Gastrocnemius medialis (tissue), 4 donors: Measurements from ENCODE around the gene CERS1. TPM values are rescaled to one million over a fixed set of nuclear protein-coding genes. Genes with fewer than 3 reads are reported as not detected.
"Not testable (repeated sequence)": the region's sequence is repeated elsewhere in the genome, so short reads cannot be mapped to it uniquely, and the experiment has no call there.

ENCODE experiments used
- ATAC-seq, 2 donors: fragments of 150-250 bp; one replicate each; pipeline ENCODE4 v1.9.1; 2016
- DNase-seq, 2 donors: peaks; one replicate each; pipeline ENCODE4 v3.0.0-alpha.2; 2019
- H3K27ac ChIP-seq, 4 donors: fragments of 200-600 bp; sonication (generic); 1 replicate in 1 of 4; 2 replicates in 3 of 4; pipeline ENCODE4 v1.5.1; 2016 to 2018; ENCODE audit warnings: mild to moderate bottlenecking in 2 of 4, moderate library complexity in 1 of 4
- H3K27me3 ChIP-seq, 3 donors: fragments of 200-600 bp; sonication (generic) in 2 of 3; 1 replicate in 1 of 3; 2 replicates in 2 of 3; pipeline versions ENCODE4 v1.5.1 to v1.6.0; 2016 to 2019; ENCODE audit warnings: mild to moderate bottlenecking in 1 of 3, moderate library complexity in 1 of 3
- H3K36me3 ChIP-seq, 2 donors: fragments of 200-600 bp; sonication (generic) in 1 of 2; one replicate each; pipeline ENCODE4 v1.5.1; 2017 to 2018
- H3K4me1 ChIP-seq, 2 donors: fragments of 200-600 bp; sonication (generic) in 1 of 2; one replicate each; pipeline ENCODE4 v1.5.1; 2016 to 2017; ENCODE audit warnings: mild to moderate bottlenecking in 2 of 2
- H3K4me3 ChIP-seq, 4 donors: fragments of 200-600 bp; sonication (generic) in 3 of 4; 1 replicate in 1 of 4; 2 replicates in 3 of 4; pipeline ENCODE4 v1.5.1; 2016 to 2019; ENCODE audit warnings: mild to moderate bottlenecking in 2 of 4
- H3K9me3 ChIP-seq, 3 donors: fragments of 200-600 bp; sonication (generic) in 2 of 3; 1 replicate in 1 of 3; 2 replicates in 2 of 3; pipeline ENCODE4 v1.5.1; 2016 to 2019
- POLR2A ChIP-seq, 2 donors: fragments of 450-650 bp; IDR thresholded peaks; one replicate each; pipeline ENCODE4 v1.6.1; 2017; ENCODE audit warnings: antibody characterized with exemption in 2 of 2, mild to moderate bottlenecking in 2 of 2, moderate library complexity in 2 of 2
- in situ Hi-C, 4 donors: fragments of 200-750 bp; cut with MboI; loops; one replicate each; pipeline versions ENCODE4 v1.15.0 to v1.8.0; 2017; ENCODE audit warnings: low sequenced_read_pairs in 4 of 4
- intact Hi-C: fragments of 100-400 bp; cut with DNase I; formaldehyde crosslinking; loops from one replicate; pipeline ENCODE4 v1.15.1; 2023; ENCODE audit warnings: low total_unique reads
- total RNA-seq, 4 donors: library from RNA; depleted of rRNA; stranded (reverse); fragments of >200 nt; gene quantifications; one replicate each; pipeline versions ENCODE4 v1.1.0 to v1.2.3, GENCODE V29; 2016
- TF ChIP-seq, protein P1 (sequence below), 5 experiments: fragments of 450-650 bp in 3 of 5; fragments of 200-600 bp in 2 of 5; sonication (generic) in 2 of 5; IDR thresholded peaks in 4 of 5; conservative IDR thresholded peaks in 1 of 5; 1 replicate in 4 of 5; 2 replicates in 1 of 5; pipeline ENCODE4 v1.5.1; 2016 to 2019; ENCODE audit warnings: antibody characterized with exemption in 5 of 5, mild to moderate bottlenecking in 3 of 5, moderate library complexity in 3 of 5

CERS1 gene
- total RNA-seq, 4 donors from 2014 or later, result 1.1 to 6.9 (median 3.3) TPM

- in situ Hi-C loops (no loop called here), intact Hi-C loops (no loop called here)
- no peak for DNase-seq
- TF ChIP-seq, protein P1, sequence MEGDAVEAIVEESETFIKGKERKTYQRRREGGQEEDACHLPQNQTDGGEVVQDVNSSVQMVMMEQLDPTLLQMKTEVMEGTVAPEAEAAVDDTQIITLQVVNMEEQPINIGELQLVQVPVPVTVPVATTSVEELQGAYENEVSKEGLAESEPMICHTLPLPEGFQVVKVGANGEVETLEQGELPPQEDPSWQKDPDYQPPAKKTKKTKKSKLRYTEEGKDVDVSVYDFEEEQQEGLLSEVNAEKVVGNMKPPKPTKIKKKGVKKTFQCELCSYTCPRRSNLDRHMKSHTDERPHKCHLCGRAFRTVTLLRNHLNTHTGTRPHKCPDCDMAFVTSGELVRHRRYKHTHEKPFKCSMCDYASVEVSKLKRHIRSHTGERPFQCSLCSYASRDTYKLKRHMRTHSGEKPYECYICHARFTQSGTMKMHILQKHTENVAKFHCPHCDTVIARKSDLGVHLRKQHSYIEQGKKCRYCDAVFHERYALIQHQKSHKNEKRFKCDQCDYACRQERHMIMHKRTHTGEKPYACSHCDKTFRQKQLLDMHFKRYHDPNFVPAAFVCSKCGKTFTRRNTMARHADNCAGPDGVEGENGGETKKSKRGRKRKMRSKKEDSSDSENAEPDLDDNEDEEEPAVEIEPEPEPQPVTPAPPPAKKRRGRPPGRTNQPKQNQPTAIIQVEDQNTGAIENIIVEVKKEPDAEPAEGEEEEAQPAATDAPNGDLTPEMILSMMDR (IDR thresholded peaks at IDR 0.05 in 4 of 5, conservative IDR thresholded peaks at IDR 0.05 in 1 of 5), result no peak
- no peak for TF ChIP-seq POLR2A (IDR thresholded peaks at IDR 0.05)
- Histone ChIP-seq H3K9me3 (no peaks in the 10 kb centered on the region), H3K27ac (peak overlapping the region in 2 of 4 donors; percentile 77 to 81), H3K4me3 (peak overlapping the region; percentile 88 to 99 (median 97)), H3K4me1 (peaks cover 23% of the 10 kb centered on the region in 2 donors), H3K36me3 (peaks cover 0 to 41% of the 10 kb centered on the region in 2 donors), H3K27me3 (no peaks in the 10 kb centered on the region)
- ATAC-seq, result no peak
Observed at GRCh38 chr19:18920400-18920799, 24.4 kb upstream of the CERS1 start.

- intact Hi-C loops, result loop anchor here (1.0 to 2.0 kb wide), 3 partner anchors 20 to 113 kb away; partner anchors contain the start of genes ARMC6 and SUGP2
- DNase-seq, result no peak
- in situ Hi-C loops, result no loop called here
- peak overlapping the region; percentile 88 to 99 (median 97) for H3K4me3 ChIP-seq
- no peaks in the 10 kb centered on the region for H3K27me3 ChIP-seq
- peaks cover 0 to 36% of the 10 kb centered on the region in 2 donors for H3K36me3 ChIP-seq
- H3K9me3 ChIP-seq, result no peaks in the 10 kb centered on the region
- ATAC-seq, result no peak
- no peak for TF ChIP-seq POLR2A (IDR thresholded peaks at IDR 0.05)
- TF ChIP-seq, protein P1 (IDR thresholded peaks at IDR 0.05 in 4 of 5, conservative IDR thresholded peaks at IDR 0.05 in 1 of 5), result no peak
- peak overlapping the region; percentile 77 to 83 (median 80) for H3K27ac ChIP-seq
- peaks cover 23% of the 10 kb centered on the region in 2 donors for H3K4me1 ChIP-seq
Observed at GRCh38 chr19:18919900-18920214, 23.9 kb upstream of the CERS1 start.

DNA sequence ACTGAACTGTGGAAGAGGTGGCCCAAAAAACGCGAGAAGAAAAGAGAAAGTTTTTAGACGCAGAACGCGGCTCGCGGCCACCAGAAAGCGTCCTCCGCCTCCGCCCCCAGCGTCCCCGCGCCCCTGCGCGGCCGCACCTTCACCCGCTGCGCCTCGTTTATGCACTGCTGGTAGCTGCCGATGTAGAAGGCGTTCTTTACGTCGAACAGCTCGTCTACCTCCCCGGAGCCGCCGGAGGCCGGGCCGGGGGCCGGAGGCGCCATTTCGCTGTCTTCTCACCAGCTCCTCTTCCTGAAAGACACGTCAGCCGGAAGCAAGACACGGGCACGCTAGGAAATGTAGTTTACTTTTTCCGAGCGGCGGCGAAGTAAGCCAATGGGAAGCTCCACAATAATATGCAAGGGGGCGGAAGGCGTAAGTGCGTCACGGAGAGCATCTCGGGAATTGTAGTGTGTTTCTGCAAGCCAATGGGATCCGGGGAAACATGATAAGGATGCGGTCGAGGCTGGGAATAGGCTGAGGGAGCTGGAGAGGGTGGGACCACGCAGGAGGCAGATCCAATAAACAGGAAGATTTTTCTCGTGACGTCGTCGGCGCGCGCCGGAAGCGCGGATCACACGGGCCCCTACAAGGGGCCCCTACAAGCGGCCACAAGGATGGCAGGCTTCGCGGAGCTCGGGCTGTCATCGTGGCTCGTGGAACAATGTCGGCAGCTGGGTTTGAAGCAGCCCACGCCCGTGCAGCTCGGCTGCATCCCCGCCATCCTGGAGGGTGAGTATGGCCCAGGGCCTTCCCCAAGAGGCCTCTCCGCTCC lies 23.3 kb upstream of the CERS1 start, which contains the start of the genes COPE and DDX49:
Gene COPE (minus strand): TSS at position 302 of the 814 bp plus-strand sequence. CDS start 39 bp downstream, at position 263.
Gene DDX49 (plus strand): TSS at position 630 of the 814 bp plus-strand sequence. CDS start 27 bp downstream, at position 657.
- DNase-seq (peak; percentile 99), ATAC-seq (peak; percentile 99 to 100)
- intact Hi-C loops, result loop anchor here (1.0 to 2.0 kb wide), 3 partner anchors 21 to 114 kb away; partner anchors contain the start of genes ARMC6 and SUGP2
- Histone ChIP-seq H3K4me1 (peaks cover 23% of the 10 kb centered on the region in 2 donors), H3K36me3 (peaks cover 0 to 30% of the 10 kb centered on the region in 2 donors), H3K9me3 (no peaks in the 10 kb centered on the region), H3K4me3 (peak within 1 kb of the TSS; percentile 88 to 99 (median 97)), H3K27ac (peak within 1 kb of the TSS; percentile 83 to 93 (median 88)), H3K27me3 (no peaks in the 10 kb centered on the region)
- in situ Hi-C loops, result no loop called here
- TF ChIP-seq, protein P1 (IDR thresholded peaks at IDR 0.05 in 4 of 5, conservative IDR thresholded peaks at IDR 0.05 in 1 of 5), result no peak
- TF ChIP-seq POLR2A (IDR thresholded peaks at IDR 0.05), result peak; percentile 78 to 83

GRCh38 chr19:18917593-18917992 lies 21.6 kb upstream of the CERS1 start:
- intact Hi-C loops, ATAC-seq, H3K9me3 ChIP-seq, H3K27ac ChIP-seq, H3K27me3 ChIP-seq, DNase-seq, in situ Hi-C loops: not testable (repeated sequence)
- Histone ChIP-seq H3K4me3 (peak overlapping the region in 1 of 4 donors; percentile 85), H3K4me1 (peaks cover 23% of the 10 kb centered on the region in 2 donors), H3K36me3 (peaks cover 0 to 16% of the 10 kb centered on the region in 2 donors)

- H3K9me3 ChIP-seq, result no peaks in the 10 kb centered on the region
- DNase-seq (peak in 1 of 2 donors; percentile 47), ATAC-seq (no peak)
- peaks cover 20 to 21% of the 10 kb centered on the region in 2 donors for H3K4me1 ChIP-seq
- H3K27me3 ChIP-seq, result no peaks in the 10 kb centered on the region
- no peak overlapping the region for H3K4me3 ChIP-seq
- intact Hi-C loops, result no loop called here
- no peak overlapping the region for H3K27ac ChIP-seq
- in situ Hi-C loops, result no loop called here
- H3K36me3 ChIP-seq, result peaks cover 0 to 13% of the 10 kb centered on the region in 2 donors
- no peak for TF ChIP-seq POLR2A (IDR thresholded peaks at IDR 0.05)
- TF ChIP-seq, protein P1 (IDR thresholded peaks at IDR 0.05 in 4 of 5, conservative IDR thresholded peaks at IDR 0.05 in 1 of 5), result peak in 2 of 5 experiments; percentile 30 to 39
Observed at GRCh38 chr19:18915639-18916038, 19.7 kb upstream of the CERS1 start.
